Left cardiac atrium (tissue), 4 donors: Measurements from ENCODE around the gene HSD17B2. TPM values are rescaled to one million over a fixed set of nuclear protein-coding genes. Genes with fewer than 3 reads are reported as not detected.
"Not testable (repeated sequence)": the region's sequence is repeated elsewhere in the genome, so short reads cannot be mapped to it uniquely, and the experiment has no call there.

ENCODE experiments used
- ATAC-seq, 2 donors: fragments of 200-7000 bp; cut with Tn5 transposase; one replicate each; pipeline ENCODE4 v1.9.1; 2020; ENCODE audit warnings: mild to moderate bottlenecking in 2 of 2, moderate library complexity in 2 of 2
- DNase-seq: peaks from one replicate; pipeline ENCODE4 v3.0.0-alpha.2; 2020
- intact Hi-C, 2 donors: fragments of 100-400 bp; cut with DNase I; formaldehyde crosslinking; loops; one replicate each; pipeline versions ENCODE4 v1.14.1 to v1.15.1; 2022 to 2023
- long read RNA-seq: library from polyadenylated mRNA; unstranded; transcript quantifications from one replicate; pipeline ENCODE4 v2.0.0, GENCODE V29; 2021
- total RNA-seq, 2 donors: library from RNA; stranded (reverse); fragmentation: NEBNext Ultra II Directional; extraction: Animal tissue kit (Norgen Biotek cat#: 25700); gene quantifications; one replicate each; pipeline ENCODE4 v1.2.1, GENCODE V29; 2021
- donor health status: DM: no; HTN: yes; CAD: no.
- donor health status: DM: no; HTN: yes; CAD: no; lungs with severe emphysema.
- donor health status: DM: yes; HTN: yes; CAD: no.
- donor health status: Dilated cardiomyopathy.

HSD17B2 gene
- not detected for total RNA-seq
- long read RNA-seq = 0 reads

- DNase-seq (no peak), ATAC-seq (no peak)
- intact Hi-C loops = loop anchor here (5.0 to 10.0 kb wide), 2 partner anchors 197 to 200 kb away; no protein-coding TSS in a partner anchor
These were observed at the start of gene HSD17B2 for GRCh38 chr16:82034981-82035612. Gene HSD17B2 (plus strand): TSS chr16:82035253. CDS start chr16:82035425, 172 bp downstream.

- intact Hi-C loops = no loop called here
- DNase-seq (no peak), ATAC-seq (no peak)
These were observed 47.9 kb upstream of the HSD17B2 start for GRCh38 chr16:81987121-81987520.

- no peak for ATAC-seq
- intact Hi-C loops = no loop called here
- DNase-seq = no peak
These were observed 47.3 kb upstream of the HSD17B2 start for GRCh38 chr16:81987706-81988105.

- intact Hi-C loops = no loop called here
- DNase-seq = no peak
- ATAC-seq = no peak
These were observed 42.2 kb upstream of the HSD17B2 start for GRCh38 chr16:81992859-81993258.

- DNase-seq (no peak), ATAC-seq (no peak)
- intact Hi-C loops = no loop called here
These were observed 40.6 kb upstream of the HSD17B2 start for GRCh38 chr16:81994485-81994884.

- intact Hi-C loops = no loop called here
- ATAC-seq (no peak), DNase-seq (no peak)
These were observed 39.4 kb upstream of the HSD17B2 start for GRCh38 chr16:81995651-81996050.

GRCh38 chr16:81996664-81997509 is 38.2 kb upstream of the HSD17B2 start:
- ATAC-seq = peak in 1 of 2 donors; percentile 44
- DNase-seq = no peak
- intact Hi-C loops = no loop called here

- no peak for DNase-seq
- ATAC-seq = peak in 1 of 2 donors; percentile 54
- intact Hi-C loops = no loop called here
These were observed 37.3 kb upstream of the HSD17B2 start for GRCh38 chr16:81997738-81998137.

- DNase-seq (no peak), ATAC-seq (no peak)
- intact Hi-C loops = no loop called here
These were observed 32.2 kb upstream of the HSD17B2 start for GRCh38 chr16:82002831-82003230.

GRCh38 chr16:82004601-82005000 is 30.5 kb upstream of the HSD17B2 start:
- DNase-seq (no peak), ATAC-seq (no peak)
- intact Hi-C loops = no loop called here

GRCh38 chr16:82005027-82005830 is 29.8 kb upstream of the HSD17B2 start:
- ATAC-seq (no peak), DNase-seq (no peak)
- intact Hi-C loops = no loop called here

- intact Hi-C loops = no loop called here
- no peak for DNase-seq
These were observed 29.0 kb upstream of the HSD17B2 start for GRCh38 chr16:82006036-82006435.

GRCh38 chr16:82007189-82007588 is 27.9 kb upstream of the HSD17B2 start:
- DNase-seq = no peak
- no peak for ATAC-seq
- intact Hi-C loops = no loop called here

More at GRCh38 chr16:82006036-82006435, 29.0 kb upstream of the HSD17B2 start:
- no peak for ATAC-seq

- intact Hi-C loops = no loop called here
- DNase-seq = no peak
- ATAC-seq = no peak
These were observed 26.0 kb upstream of the HSD17B2 start for GRCh38 chr16:82008957-82009592.

- ATAC-seq, DNase-seq, intact Hi-C loops: not testable (repeated sequence)
These were observed 25.3 kb upstream of the HSD17B2 start for GRCh38 chr16:82009789-82010188.

GRCh38 chr16:82010649-82011048 is 24.4 kb upstream of the HSD17B2 start:
- intact Hi-C loops = no loop called here
- ATAC-seq (no peak), DNase-seq (no peak)

GRCh38 chr16:82011199-82011641 is 23.8 kb upstream of the HSD17B2 start, which contains the start of gene SDR42E1:
Gene SDR42E1 (minus strand): TSS chr16:82011470. CDS start chr16:82000858, 10,612 bp downstream.
- ATAC-seq (peak; percentile 47 to 90), DNase-seq (peak; percentile 38)
- intact Hi-C loops = no loop called here

GRCh38 chr16:82013139-82013538 is 21.9 kb upstream of the HSD17B2 start:
- intact Hi-C loops = no loop called here
- ATAC-seq (no peak), DNase-seq (no peak)

GRCh38 chr16:82016263-82016662 is 18.8 kb upstream of the HSD17B2 start:
- no peak for DNase-seq
- intact Hi-C loops = no loop called here
- ATAC-seq = peak; percentile 34 to 46
